GM12873 (cell line): ENCODE results near the gene NR5A2.

ENCODE experiments used
- TF ChIP-seq, protein P1 (sequence below): IDR thresholded peaks from 2 replicates; pipeline ENCODE4 v1.5.1; 2012; ENCODE audit warnings: low read depth, mild to moderate bottlenecking, moderate library complexity, low read length, control low read depth; ENCODE audit not compliant: insufficient read depth; ENCODE audit errors: missing control alignments

The NR5A2 gene

DNA sequence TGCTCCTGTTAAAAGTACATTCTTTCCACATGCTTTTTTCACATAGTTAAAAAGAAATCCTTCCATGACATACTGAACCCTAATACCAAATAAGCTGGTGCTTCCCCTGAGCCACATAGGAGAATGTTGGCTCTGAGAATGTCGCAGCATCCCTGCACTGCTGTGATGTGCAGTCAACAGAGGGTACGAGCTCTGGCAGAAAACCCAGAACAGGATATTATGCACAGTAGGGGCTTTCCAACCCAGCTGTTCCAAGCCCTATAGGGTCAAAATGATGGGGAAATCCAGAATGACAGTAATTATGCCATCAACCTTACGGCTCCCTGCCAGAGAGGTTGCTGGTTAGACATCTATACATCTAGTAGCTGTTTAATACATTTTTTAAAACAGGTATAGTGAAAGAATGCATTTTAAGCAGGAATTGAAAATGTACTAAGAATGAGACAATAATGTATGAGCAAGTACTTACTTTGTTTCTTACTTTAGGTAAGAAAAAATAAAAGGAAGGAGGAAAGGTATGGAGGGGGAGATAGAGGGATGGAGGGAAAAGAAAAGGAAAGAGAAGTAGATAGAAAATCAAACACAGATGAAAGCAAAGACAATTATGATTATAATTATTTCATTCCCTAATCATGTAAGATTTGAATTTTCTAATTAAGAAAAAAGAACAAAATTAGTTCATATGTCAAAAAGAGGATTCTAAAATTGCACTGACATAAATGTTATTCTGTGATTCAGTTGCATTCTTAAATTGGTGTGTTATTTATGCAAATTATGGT is 126.0 kb downstream of the NR5A2 start:
- TF ChIP-seq, protein P1, sequence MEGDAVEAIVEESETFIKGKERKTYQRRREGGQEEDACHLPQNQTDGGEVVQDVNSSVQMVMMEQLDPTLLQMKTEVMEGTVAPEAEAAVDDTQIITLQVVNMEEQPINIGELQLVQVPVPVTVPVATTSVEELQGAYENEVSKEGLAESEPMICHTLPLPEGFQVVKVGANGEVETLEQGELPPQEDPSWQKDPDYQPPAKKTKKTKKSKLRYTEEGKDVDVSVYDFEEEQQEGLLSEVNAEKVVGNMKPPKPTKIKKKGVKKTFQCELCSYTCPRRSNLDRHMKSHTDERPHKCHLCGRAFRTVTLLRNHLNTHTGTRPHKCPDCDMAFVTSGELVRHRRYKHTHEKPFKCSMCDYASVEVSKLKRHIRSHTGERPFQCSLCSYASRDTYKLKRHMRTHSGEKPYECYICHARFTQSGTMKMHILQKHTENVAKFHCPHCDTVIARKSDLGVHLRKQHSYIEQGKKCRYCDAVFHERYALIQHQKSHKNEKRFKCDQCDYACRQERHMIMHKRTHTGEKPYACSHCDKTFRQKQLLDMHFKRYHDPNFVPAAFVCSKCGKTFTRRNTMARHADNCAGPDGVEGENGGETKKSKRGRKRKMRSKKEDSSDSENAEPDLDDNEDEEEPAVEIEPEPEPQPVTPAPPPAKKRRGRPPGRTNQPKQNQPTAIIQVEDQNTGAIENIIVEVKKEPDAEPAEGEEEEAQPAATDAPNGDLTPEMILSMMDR = no peak

DNA sequence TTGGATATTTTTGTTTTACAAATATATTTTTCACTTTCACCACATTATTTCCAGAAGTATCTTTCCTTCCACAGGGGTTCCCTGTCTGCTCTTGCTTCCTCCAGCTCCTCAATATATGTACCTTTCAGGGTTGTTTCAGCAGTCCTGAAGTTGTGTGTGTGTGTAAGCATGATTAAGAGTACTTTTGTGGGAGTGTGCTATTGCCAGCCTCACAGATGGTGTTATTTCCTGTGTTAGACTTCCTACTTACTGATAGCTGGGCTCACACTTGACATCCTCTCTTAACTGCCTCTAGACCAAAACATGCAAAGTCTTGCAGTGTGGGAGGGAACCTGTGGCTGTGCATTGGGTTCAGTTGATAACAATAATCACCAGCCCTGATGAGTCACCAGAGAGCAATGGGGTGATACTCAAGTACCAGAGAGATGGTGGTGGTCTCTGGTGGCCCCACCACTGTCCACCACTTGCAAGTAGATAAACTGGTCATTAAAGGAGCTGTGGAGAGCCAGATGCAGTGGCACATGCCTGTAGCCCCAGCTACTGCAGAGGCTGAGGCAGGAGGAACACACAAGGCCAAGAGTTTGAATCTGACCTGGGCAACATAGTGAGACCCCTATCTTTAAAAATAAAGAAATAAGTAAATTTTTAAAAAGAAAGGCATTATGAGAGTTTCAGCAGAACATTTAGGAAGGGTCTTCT is 126.7 kb downstream of the NR5A2 start:
- TF ChIP-seq, protein P1 = no peak

DNA sequence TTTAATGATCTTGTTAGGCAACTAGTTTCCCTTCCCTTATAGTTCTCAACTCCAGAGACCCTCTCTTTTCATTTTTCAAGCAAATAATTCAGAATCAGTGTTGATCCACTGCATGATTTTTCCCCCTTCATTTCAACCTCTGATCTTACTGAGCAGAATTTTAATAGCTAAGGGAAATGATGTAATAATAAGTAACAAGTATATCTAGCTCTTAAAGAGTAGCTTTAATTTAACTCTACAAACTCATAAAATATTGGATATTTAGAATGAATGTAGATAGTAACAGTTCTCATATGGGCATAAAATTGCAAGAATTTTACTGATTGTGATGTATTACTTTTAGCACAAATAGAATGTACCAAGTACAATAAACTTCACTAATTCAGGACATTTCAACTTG is 130.2 kb downstream of the NR5A2 start:
- TF ChIP-seq, protein P1 = no peak

DNA sequence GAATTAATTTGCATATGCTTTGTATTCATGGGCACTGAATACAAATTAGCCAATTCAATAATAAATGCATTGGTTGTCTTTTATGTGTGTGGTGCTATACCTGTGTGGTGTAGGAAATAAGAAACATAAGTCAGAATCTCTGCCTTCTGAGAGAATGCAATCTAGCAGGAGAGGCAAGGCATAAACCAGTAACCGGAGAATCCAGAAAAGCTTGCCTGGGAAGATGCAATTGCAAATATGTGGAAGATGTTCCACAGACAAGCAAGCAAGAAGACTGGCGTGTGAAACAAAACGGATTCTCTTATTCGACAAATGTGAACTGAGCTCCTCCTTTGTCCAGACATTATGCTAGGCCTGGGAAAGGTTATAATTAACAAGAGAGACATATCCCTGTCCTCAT is 134.3 kb downstream of the NR5A2 start:
- TF ChIP-seq, protein P1 = no peak

DNA sequence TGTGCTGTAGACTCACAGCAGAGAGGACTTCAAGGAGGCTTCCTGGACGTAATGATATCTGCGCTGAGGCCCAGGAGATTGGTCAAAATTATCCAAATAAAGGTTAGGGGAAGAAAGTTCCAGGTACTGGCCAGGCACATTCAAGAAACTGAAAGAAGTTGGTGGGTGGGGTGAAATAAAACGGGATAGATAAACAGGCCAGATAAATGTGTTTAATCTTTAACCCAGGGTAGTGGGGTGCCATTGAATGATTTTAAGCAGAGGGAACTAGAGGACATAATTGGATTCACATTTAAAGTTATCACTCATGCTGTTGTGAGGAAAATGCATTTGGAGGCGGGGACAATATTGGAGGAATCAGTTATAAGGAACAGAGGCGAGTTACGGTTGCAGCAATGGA is 134.7 kb downstream of the NR5A2 start:
- TF ChIP-seq, protein P1 = no peak

DNA sequence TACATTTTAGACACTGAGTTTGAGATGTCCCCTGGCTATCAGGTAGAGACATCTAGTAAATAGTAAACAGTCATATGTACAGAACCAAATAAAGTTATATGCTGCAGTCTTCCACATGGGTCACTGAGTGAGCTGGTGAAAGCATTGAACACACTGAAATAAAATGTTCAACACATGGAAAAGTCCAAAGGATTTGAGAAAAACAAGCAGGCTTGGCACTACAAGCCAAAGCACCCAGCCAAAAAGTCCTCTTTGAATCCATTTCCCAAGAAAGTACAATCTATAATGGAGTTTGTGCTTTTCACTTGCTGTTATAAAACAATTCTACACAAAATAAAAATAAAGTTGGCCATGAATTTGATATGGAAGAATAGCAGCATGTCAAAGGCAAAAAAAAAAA is 135.4 kb downstream of the NR5A2 start:
- TF ChIP-seq, protein P1 = no peak

DNA sequence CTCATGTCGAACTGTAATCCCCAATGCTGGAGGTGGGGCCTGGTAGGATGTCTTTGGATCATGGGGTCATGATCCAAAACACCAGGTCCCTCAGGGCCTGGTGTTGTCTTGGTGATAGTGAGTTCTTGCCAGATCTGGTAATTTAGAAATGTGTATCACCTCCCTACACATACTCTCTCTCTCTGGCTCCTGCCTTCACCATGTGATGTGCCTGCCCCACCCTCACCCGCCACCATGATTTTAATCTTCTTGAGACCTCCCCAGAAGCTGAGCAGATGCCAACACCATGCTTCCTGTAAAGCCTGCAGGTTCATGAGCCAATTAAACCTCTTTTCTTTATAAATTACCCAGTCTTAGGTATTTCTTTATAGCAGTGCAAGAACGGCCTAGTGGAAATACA is 136.4 kb downstream of the NR5A2 start:
- TF ChIP-seq, protein P1 = no peak
